ENCODE measurements around the gene EXT2.

The EXT2 gene

GRCh38 chr11:44165432-44165831 is 70.0 kb downstream of the EXT2 start:
- no peak for DNase-seq (ENCODE audit: low read depth in 2 of 2, low spot score in 1 of 2)

GRCh38 chr11:44167046-44167445 is 71.6 kb downstream of the EXT2 start:
- DNase-seq (ENCODE audit: low read depth in 2 of 2, low spot score in 1 of 2), result no peak

DNA sequence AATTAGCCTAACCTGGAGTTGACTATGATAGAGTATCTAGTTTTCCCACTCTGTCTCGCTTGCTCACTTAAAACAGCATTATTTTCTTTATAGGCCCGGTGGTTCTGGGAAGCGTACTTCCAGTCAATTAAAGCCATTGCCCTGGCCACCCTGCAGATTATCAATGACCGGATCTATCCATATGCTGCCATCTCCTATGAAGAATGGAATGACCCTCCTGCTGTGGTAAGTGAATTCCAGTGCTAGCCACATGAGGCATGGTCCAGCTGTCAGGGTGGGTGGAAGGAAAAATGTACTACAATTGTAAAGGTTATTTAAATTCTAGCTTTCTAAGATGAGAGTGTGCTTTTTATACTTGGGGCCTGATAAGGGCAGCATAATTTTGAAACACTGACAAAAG is 76.0 kb downstream of the EXT2 start:
- no peak for DNase-seq (ENCODE audit: low read depth in 2 of 2, low spot score in 1 of 2)

GRCh38 chr11:44172966-44173365 is 77.5 kb downstream of the EXT2 start:
- no peak for DNase-seq (ENCODE audit: low read depth in 2 of 2, low spot score in 1 of 2)

DNA sequence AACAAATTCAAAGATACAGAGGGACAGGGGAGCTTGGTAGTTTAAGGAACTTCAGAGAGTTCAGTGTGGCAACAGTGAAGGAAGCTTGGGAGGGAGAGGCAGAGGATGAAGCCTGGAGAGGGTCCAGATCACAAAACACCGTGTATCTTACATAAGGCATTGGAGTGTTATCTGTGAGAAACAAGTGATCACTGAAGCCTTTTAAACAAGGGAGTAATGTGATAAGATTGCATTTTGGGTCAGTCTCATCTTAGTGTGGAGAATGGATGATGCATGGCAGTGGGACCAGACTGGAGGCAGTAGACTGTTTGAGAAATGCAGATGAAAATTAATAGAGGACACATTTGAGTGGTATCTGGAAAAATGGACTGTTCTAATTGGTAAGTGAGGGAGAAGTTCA is 79.4 kb downstream of the EXT2 start:
- DNase-seq (ENCODE audit: low read depth in 2 of 2, low spot score in 1 of 2), result no peak

- DNase-seq (ENCODE audit: low read depth in 2 of 2, low spot score in 1 of 2), result no peak
These were observed 81.2 kb downstream of the EXT2 start for GRCh38 chr11:44176546-44177213.

DNA sequence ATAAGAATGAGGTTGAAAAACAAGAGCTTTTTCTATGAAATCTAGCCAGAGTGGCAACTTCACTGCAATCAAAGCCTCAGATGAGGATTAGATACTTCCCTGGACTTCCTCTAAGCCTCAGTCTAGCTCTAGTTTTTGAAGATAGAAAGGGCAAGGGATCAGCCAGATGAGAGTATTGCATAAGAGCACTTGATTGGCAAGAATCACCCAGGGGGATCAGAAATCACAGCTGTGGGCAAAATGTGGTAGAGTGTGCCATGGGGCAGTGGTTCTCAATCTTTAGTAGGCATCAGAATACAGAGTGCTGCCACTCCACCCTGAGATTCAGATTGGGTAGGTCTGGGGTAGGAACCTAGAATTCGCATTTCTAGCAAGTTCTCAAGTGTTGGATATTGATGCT is 82.4 kb downstream of the EXT2 start:
- DNase-seq (ENCODE audit: low read depth in 2 of 2, low spot score in 1 of 2), result no peak

DNA sequence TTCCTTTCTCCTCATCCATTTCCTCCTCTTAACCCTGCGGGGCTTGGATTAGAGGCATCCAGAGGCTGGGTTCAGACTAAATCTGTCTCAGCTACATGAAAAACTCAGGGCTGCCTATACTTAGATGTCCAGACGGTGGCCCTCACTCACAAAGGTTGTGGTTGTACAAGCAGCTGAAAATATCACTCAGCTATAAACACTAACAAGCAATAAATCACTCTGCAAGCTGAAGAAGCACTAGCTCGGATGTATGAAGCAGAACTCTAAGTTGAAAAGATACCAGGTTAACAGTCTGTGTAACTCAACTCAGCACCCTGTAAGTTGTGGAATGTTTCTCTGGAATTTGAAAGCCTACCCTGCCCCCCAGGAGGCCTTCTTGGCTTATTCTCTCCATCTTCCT is 82.9 kb downstream of the EXT2 start:
- no peak for DNase-seq (ENCODE audit: low read depth in 2 of 2, low spot score in 1 of 2)

GRCh38 chr11:44179173-44179572 is 83.7 kb downstream of the EXT2 start:
- DNase-seq (ENCODE audit: low read depth in 2 of 2, low spot score in 1 of 2), result no peak

- no peak for DNase-seq (ENCODE audit: low read depth in 2 of 2, low spot score in 1 of 2)
These were observed 84.6 kb downstream of the EXT2 start for GRCh38 chr11:44180107-44180506.

DNA sequence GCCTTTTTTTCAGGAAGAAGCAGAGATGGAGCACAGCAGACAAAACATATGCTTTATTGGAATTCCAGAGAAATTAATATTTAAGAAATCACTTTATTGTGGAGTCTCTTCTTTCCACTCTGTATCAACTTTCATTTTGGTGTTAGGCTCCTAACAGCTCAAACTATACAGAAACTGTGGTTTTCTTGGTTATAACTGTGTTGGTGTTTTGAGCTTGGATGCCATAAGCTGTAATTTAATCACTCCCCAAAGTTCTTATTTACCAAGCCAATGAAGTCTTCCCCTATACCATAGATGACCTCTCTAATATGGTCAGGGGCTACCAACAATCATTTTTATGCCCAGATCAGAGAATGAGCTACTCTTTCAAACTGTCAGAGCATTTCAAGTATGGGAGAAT is 90.0 kb downstream of the EXT2 start:
- no peak for DNase-seq (ENCODE audit: low read depth in 2 of 2, low spot score in 1 of 2)

GRCh38 chr11:44186321-44186930 is 90.9 kb downstream of the EXT2 start:
- DNase-seq (ENCODE audit: low read depth in 2 of 2, low spot score in 1 of 2), result no peak

- DNase-seq (ENCODE audit: low read depth in 2 of 2, low spot score in 1 of 2), result no peak
These were observed 93.2 kb downstream of the EXT2 start for GRCh38 chr11:44188643-44189042.

GRCh38 chr11:44189986-44190882 is 94.8 kb downstream of the EXT2 start:
- DNase-seq (ENCODE audit: low read depth in 2 of 2, low spot score in 1 of 2), result no peak

- no peak for DNase-seq (ENCODE audit: low read depth in 2 of 2, low spot score in 1 of 2)
These were observed 95.4 kb downstream of the EXT2 start for GRCh38 chr11:44190883-44191230.

DNA sequence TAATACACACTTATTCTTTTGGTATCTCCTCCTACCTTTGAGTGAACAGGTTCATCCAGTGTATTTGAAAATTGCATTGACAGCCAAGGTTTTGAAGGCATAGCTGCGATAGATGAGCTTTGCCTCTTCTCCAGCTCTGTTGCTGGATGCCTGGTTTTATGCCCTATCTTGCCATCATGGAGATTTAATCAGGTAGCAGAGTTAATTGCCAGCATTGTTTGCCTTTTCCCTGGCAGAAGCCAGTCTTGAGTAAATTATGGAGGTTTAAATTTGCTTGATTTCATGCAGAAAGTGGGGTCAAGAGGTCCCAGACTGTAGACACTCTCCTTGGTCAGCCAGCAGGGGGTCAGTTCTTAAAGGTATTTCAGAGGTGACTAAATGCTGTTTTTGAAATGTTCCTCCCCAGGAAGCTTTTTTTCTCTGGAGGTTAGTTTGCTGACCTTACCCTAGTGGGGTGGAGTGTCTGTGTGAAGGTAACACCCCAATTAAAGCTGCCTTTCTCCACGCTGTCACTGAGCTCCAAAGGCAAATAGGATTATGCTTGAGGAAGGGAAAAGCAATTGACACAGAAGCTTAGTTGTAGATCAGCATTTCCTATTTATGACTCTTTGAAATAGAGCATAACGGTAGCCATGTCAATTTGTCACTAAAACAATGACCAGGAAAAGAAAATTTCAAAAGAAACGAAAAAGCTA is 96.0 kb downstream of the EXT2 start:
- no peak for DNase-seq (ENCODE audit: low read depth in 2 of 2, low spot score in 1 of 2)

- DNase-seq (ENCODE audit: low read depth in 2 of 2, low spot score in 1 of 2), result no peak
These were observed 96.5 kb downstream of the EXT2 start for GRCh38 chr11:44192017-44192385.

DNA sequence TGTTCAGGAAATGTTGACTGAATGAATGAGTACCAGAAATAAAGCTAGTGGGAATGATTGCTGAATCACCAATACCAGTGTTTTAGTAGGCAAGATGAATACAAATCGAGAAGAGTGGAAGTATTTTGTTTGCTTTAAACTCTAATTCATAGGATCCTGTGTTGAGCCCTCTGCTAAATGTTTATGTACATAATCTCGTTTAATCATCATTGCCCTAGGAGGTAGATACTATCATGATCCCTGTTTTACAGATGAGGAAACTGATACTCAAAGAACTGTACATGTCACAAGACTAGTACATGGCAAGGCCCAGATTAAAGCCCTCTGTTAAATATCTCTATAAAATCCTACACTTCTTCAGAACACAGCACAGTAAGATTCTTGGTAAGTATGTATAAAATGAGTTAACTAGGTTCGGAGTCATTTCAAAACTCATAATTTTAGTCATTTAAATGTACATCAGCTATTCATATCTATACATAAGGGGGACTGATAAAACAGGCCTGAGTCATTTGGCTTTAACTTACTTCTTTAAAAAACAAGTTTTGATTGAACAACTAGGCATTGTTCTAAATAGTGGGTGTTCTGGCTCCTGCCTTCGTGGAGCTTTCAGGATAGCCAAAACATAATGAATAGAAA is 97.1 kb downstream of the EXT2 start:
- no peak for DNase-seq (ENCODE audit: low read depth in 2 of 2, low spot score in 1 of 2)

- no peak for DNase-seq (ENCODE audit: low read depth in 2 of 2, low spot score in 1 of 2)
These were observed 98.4 kb downstream of the EXT2 start for GRCh38 chr11:44193856-44194255.

GRCh38 chr11:44198146-44198724 is 102.8 kb downstream of the EXT2 start:
- no peak for DNase-seq (ENCODE audit: low read depth in 2 of 2, low spot score in 1 of 2)

- no peak for DNase-seq (ENCODE audit: low read depth in 2 of 2, low spot score in 1 of 2)
These were observed 103.8 kb downstream of the EXT2 start for GRCh38 chr11:44199298-44199697.
